Muscle layer of duodenum (tissue), 2 donors: ENCODE results near the gene FOXO3.
"Not testable (repeated sequence)": the region's sequence is repeated elsewhere in the genome, so short reads cannot be mapped to it uniquely, and the experiment has no call there.

Source experiments
- H3K27ac ChIP-seq: one replicate; pipeline ENCODE4 v1.7.0; 2013; ENCODE audit warnings: mild to moderate bottlenecking, low read length
- H3K27me3 ChIP-seq: one replicate; pipeline ENCODE4 v1.7.0; 2013; ENCODE audit warnings: low read depth, mild to moderate bottlenecking, control low read depth, low read length
- H3K36me3 ChIP-seq, 2 donors: one replicate each; pipeline ENCODE4 v1.7.0; 2013; ENCODE audit warnings: low read length in 2 of 2, control low read depth in 1 of 2, mild to moderate bottlenecking in 1 of 2; ENCODE audit not compliant: insufficient read depth in 2 of 2, control insufficient read depth in 1 of 2
- H3K4me1 ChIP-seq, 2 donors: one replicate each; pipeline ENCODE4 v1.7.0; 2013; ENCODE audit warnings: low read length in 2 of 2, mild to moderate bottlenecking in 2 of 2, control low read depth in 1 of 2, moderate library complexity in 1 of 2; ENCODE audit not compliant: insufficient read depth in 2 of 2, control insufficient read depth in 1 of 2
- H3K4me3 ChIP-seq, 2 donors: one replicate each; pipeline ENCODE4 v1.7.0; 2013; ENCODE audit warnings: low read length in 2 of 2, low read depth in 1 of 2, mild to moderate bottlenecking in 1 of 2
- H3K9me3 ChIP-seq, 2 donors: one replicate each; pipeline ENCODE4 v1.7.0; 2013; ENCODE audit warnings: low read length in 2 of 2, control low read depth in 1 of 2, mild to moderate bottlenecking in 1 of 2; ENCODE audit not compliant: control insufficient read depth in 1 of 2
- donor health status: healthy.

The FOXO3 gene

DNA sequence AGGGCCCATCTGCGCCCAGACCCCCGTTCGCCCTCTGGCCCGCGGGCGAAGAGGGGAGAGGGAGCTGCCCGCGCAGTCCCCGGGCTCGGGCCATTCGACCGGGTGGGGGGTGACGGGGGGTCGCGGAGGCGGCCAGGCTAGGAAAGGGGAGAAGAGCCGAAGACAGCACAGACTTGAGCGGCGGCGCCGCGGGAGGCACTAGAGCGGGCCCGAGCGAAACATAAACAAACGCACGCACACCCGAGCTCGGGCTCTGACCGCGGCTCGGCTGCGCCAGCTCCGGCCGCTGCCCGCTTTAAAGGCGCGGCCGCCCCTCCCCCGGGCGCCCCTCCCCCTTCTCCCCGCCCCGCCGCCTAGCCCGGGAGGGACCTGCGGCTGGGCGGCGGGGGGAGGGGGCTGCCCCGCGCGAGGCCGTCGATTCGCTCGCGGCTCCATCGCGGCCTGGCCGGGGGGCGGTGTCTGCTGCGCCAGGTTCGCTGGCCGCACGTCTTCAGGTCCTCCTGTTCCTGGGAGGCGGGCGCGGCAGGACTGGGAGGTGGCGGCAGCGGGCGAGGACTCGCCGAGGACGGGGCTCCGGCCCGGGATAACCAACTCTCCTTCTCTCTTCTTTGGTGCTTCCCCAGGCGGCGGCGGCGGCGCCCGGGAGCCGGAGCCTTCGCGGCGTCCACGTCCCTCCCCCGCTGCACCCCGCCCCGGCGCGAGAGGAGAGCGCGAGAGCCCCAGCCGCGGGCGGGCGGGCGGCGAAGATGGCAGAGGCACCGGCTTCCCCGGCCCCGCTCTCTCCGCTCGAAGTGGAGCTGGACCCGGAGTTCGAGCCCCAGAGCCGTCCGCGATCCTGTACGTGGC is at the start of gene FOXO3:
Gene FOXO3 (plus strand): TSS at position 455 of the 846 bp plus-strand sequence. CDS start 292 bp downstream, at position 747.
- peak within 1 kb of the TSS; percentile 95 for H3K27ac ChIP-seq
- no peaks in the 10 kb centered on the region for H3K9me3 ChIP-seq
- H3K27me3 ChIP-seq = no peaks in the 10 kb centered on the region
- peaks cover 0 to 9% of the 10 kb centered on the region in 2 donors for H3K36me3 ChIP-seq
- H3K4me1 ChIP-seq = peaks cover 20 to 41% of the 10 kb centered on the region in 2 donors
- peak within 1 kb of the TSS; percentile 91 to 94 for H3K4me3 ChIP-seq

DNA sequence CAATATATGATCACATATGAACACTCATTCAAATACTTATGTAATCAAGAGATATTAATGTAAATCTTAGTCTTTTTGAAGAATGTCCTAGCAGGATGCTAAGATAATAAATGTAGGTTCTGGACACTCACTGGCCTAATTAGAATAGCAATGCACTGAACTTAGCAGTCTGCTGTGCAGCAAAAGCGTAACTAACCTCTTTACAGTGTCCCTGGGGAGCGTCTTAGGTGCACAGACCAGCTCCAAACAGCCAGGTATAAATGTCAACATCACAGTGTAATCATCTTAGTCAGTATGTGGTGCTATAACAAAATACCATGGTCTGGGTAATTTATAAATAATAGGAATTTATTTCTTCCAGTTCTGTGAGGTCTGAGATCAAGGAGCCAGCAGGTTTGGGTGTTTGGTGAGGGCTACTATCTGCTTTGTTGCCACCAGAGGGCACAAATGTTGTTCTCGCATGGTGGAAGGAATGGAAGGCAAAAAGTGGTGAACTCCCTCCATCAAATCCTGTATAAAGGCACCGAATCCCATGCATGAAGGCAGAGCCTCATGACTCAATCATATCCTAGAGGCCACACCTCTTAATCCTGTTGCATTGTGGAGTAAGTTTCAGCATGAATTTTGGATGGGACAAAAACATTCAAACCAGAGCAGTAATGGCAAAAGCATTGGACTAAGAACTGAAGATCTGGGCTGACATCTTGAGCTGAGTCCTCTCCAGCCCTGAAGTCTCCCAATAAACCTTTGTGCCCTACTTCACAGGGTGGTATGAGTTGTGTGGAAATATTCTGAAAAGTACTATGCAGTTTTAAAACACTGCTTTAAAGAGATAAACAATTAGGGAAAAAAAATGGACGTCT is 41.8 kb upstream of the FOXO3 start:
- peaks cover 0 to 7% of the 10 kb centered on the region in 2 donors for H3K36me3 ChIP-seq
- H3K9me3 ChIP-seq = no peaks in the 10 kb centered on the region
- H3K4me3 ChIP-seq = no peak overlapping the region
- no peaks in the 10 kb centered on the region for H3K4me1 ChIP-seq
- H3K27ac ChIP-seq = no peak overlapping the region
- no peaks in the 10 kb centered on the region for H3K27me3 ChIP-seq

DNA sequence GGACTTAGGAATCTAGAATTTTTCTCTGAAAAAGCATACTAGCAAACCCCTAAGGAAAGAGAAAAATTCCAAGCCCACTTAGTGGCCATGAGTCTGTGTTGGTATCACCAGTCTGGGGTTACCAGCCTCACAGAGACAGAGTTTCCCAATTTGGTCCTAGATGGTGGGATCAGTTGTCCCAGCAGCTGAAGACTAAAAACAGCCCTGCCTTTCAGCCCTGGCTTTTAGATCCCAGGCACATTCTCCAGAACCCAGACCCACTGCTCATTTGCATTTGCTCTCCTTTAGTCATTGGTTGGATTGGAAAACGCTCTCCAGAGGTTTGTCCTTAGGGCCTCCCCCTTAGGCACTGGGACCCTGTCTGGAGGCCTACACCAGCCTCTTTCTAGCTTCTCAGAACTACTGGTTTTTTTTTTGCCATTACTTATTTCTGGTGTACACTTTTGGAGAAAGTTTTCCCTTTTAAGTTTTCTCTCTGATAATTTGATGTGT is 39.1 kb upstream of the FOXO3 start:
- H3K36me3 ChIP-seq = peaks cover 0 to 7% of the 10 kb centered on the region in 2 donors
- H3K27ac ChIP-seq = no peak overlapping the region
- no peaks in the 10 kb centered on the region for H3K27me3 ChIP-seq
- H3K4me1 ChIP-seq = no peaks in the 10 kb centered on the region
- H3K9me3 ChIP-seq = no peaks in the 10 kb centered on the region
- no peak overlapping the region for H3K4me3 ChIP-seq

DNA sequence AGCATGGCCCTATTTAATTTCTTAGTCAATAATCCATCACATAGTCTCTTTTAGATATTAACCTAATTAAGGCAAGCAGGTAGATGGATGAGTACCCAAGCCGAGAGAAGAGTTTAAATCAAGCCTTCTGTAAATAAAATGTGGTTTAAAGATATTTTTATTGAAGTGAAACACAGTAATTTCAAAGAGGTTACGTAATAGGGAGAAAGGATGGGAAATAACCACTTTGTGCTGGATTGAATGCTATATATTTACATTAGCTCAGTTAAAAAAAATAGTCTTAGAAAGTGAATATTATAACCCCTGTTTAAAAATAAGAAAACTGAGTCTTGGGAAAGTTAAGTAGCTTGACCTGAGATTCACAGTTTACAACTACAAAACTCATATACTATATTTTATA is 37.0 kb upstream of the FOXO3 start:
- no peak overlapping the region for H3K27ac ChIP-seq
- H3K27me3 ChIP-seq = no peaks in the 10 kb centered on the region
- H3K9me3 ChIP-seq = no peaks in the 10 kb centered on the region
- peaks cover 0 to 7% of the 10 kb centered on the region in 2 donors for H3K36me3 ChIP-seq
- no peak overlapping the region for H3K4me3 ChIP-seq
- H3K4me1 ChIP-seq = no peaks in the 10 kb centered on the region

DNA sequence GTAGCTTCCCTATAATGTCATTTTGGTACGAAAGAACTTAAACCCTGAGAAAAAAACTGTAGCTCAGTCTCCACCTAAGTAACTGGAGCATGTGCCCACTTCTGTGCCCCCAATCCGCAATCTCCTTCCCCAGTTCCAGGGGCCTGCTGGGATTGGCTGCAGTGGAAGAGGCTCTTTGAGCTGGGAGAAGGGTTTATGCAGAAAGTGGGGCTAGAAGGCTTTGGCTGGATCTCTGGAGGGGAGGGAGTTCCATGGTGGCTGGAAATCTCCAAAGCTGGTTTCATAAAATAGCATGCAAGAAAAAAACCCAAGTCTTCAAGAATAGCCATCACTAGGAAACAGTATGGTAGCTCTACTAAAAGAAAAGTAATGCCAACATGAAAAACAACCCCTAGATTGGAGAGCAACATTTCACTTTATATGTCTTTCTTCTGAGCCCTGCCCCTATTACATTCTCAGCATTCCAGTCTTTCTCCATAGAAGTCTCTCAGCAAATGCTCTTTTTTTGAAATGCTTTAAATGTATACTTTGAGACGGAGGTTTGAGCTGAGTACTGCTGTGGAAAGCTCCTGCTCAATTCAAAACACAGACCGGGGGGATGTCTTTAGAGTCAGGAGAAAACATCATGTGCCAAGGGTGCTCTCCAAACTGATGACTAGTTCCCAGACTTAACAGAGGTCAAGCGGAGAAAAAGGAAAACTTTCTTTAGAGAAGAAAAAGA is 36.0 kb upstream of the FOXO3 start:
- Histone ChIP-seq H3K27me3 (no peaks in the 10 kb centered on the region), H3K4me1 (no peaks in the 10 kb centered on the region), H3K4me3 (no peak overlapping the region), H3K36me3 (peaks cover 0 to 7% of the 10 kb centered on the region in 2 donors), H3K27ac (no peak overlapping the region), H3K9me3 (no peaks in the 10 kb centered on the region)

DNA sequence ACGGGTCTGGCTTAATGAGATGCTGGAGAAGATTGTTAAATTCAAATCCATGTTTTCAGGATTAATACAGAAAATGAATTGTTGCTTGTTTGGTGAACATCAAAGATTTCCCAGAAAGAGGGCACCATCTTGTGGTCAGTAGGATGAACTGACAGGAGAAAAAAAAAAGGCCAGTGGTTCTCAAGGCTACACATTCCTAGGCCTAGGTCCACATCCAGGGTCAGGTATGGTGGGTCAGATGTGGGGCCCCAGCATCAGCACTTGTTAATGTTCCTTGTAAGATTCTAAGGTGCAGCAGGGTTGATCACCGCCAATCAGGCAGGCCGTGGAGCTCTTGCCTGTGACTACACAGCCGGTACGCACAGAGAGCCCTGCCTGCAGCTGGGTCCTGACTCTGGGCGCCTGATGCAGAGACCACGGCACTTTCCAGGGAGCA is 34.0 kb upstream of the FOXO3 start:
- no peaks in the 10 kb centered on the region for H3K27me3 ChIP-seq
- no peak overlapping the region for H3K4me3 ChIP-seq
- H3K27ac ChIP-seq = no peak overlapping the region
- H3K36me3 ChIP-seq = no peaks in the 10 kb centered on the region
- no peaks in the 10 kb centered on the region for H3K9me3 ChIP-seq
- no peaks in the 10 kb centered on the region for H3K4me1 ChIP-seq

DNA sequence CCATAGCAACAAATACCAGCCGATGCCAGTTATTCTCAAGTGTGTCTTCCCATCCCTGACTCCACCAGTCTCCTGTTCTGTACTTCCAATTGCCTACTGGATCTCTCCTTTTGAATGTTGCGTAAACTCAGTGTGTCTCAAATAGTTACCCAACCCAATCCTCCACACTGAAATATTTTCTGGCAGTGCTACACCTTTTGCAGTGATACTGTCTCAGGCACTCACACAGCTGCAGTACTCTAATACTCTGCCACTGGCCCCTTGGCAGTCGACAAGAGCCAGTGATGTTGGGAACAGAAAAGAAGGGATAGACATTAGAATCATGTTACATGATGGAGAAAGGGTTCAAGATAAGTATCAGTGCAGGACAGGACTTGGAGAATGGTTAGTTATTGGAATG is 31.8 kb upstream of the FOXO3 start:
- no peaks in the 10 kb centered on the region for H3K36me3 ChIP-seq
- no peak overlapping the region for H3K27ac ChIP-seq
- no peaks in the 10 kb centered on the region for H3K4me1 ChIP-seq
- no peak overlapping the region for H3K4me3 ChIP-seq
- no peaks in the 10 kb centered on the region for H3K9me3 ChIP-seq
- H3K27me3 ChIP-seq = no peaks in the 10 kb centered on the region

DNA sequence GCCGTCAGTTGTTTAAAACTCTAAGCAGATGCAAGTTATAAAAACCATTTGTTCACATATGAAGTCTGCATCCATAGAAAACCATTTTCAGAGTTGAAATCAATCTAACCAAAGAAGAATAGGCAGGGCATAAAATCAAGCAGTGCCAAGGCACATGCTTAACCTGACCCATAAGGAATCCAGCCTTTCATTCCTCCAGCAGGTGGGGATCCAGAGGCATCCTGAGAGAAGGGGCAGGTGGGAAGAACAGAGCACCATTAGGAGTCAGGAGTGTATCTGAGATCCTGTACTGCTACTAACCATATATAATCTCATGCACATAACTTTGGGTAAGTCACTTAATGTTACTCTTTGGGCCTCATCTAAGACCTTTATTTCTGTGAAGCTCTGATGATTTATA is 29.4 kb upstream of the FOXO3 start:
- Histone ChIP-seq H3K4me1 (no peaks in the 10 kb centered on the region), H3K27ac (no peak overlapping the region), H3K4me3 (no peak overlapping the region), H3K9me3 (no peaks in the 10 kb centered on the region), H3K36me3 (no peaks in the 10 kb centered on the region), H3K27me3 (no peaks in the 10 kb centered on the region)

DNA sequence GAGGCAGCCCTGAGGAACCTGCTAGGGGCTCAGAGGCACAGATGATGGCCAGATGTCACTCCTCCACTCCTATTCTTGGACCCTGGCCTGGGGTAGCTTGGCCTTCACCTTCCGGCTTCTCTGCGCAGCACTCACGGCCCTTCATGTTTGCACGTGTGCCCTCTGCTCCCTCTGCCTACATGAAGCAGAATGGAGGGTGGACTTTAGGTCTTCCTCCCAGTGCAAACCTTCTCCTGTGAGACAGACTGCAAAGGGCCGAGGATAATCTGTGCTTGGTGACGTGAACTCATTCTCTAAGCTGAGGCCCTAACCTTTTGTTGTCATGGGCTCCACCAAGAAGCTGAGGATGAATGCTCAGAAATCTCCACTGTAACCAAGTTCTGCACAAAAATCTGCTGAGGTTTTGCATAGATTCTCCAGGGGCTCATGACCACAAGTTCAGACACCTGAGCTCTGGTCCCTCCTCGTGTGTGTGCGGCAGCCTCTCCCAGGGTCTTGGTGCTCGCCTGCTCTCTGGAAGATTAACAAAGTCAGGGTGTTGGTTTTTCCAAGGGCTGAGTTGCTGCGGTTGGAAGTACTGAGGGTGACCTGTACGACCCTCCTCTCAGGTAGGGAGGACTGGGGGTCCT is 25.5 kb upstream of the FOXO3 start:
- H3K27ac ChIP-seq = no peak overlapping the region
- H3K27me3 ChIP-seq = no peaks in the 10 kb centered on the region
- no peak overlapping the region for H3K4me3 ChIP-seq
- no peaks in the 10 kb centered on the region for H3K4me1 ChIP-seq
- no peaks in the 10 kb centered on the region for H3K9me3 ChIP-seq
- H3K36me3 ChIP-seq = no peaks in the 10 kb centered on the region

DNA sequence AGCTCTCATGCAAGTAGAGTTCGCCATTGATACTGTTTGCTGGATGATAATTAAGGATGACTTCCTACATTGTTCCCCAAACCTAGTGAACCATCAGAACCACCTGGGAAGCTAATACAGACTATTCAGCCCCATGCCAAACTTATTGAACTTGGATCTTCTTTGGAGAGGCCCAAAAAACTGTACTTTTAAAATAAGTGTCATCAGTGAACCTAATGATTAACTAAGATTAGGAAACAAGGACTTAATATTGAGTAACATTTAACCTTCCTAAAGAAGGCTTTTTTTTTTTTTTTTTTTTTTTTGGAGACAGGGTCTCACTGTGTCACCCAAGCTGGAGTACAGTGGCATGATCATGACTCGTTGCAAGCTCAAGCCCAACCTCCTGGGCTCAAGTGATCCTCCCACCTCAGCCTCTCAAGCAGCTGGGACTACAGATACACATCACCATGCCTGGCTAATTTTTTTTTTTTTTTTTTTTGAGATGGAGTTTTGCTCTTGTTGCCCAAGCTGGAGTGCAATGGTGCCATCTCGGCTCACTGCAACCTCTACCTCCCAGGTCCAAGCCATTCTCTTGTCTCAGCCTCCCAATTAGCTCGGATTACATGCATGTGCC is 24.7 kb upstream of the FOXO3 start:
- H3K36me3 ChIP-seq, H3K27ac ChIP-seq, H3K9me3 ChIP-seq, H3K4me1 ChIP-seq, H3K4me3 ChIP-seq, H3K27me3 ChIP-seq: not testable (repeated sequence)
